ENCODE data around the gene ATP1B1. TPM values are rescaled to one million over a fixed set of nuclear protein-coding genes. Genes with fewer than 3 reads are reported as not detected.

ATP1B1 gene
- total and polyA plus RNA-seq, 2 of the 13 experiments (the other 11 are each of a cell fraction or from before 2014, with no cell fraction given) = 134 to 135 TPM

DNA sequence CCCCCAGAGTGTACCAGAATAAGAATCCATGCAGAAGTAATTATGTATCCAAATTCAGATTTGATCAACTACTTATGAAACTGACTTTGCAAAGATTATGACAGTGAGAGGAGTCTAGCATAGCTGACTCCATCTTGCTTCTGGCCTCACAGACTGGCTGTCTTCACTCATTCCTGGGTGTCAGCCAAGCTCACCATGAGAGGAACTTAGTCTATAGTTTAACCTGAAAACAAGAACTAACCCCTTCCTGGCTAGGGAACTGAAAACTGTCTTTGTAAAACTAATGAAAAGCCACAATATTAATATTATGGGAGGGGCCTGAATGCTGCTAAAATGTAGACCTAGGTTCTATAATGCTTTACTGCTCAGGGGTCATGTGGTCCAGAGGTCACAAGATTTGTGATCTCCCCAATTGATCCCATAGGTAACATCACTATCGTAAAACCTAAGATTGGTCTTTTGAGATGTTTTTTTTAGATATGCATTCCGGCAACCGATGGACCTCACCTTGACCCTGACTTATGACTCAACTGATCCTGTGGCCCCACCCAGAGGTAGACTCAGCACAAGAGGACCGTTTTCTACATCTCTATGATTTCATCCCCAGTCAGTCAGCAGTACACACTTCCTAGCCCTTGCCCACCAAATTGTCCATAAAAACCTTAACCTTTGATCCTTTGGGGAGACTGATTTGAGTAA, 55.2 kb downstream of the ATP1B1 start:
- no peaks in the 10 kb centered on the region for H3K27me3 ChIP-seq (ENCODE audit: control insufficient read depth in 1 of 2, insufficient read depth in 2 of 2, low read length in 2 of 2)
- H3K4me1 ChIP-seq (ENCODE audit: insufficient read depth, low read length) = peaks cover 18% of the 10 kb centered on the region
- 61% methylated on average over 4 of the region's 4 CpGs for WGBS (ENCODE audit: low lambda C conversion rate)
- ATAC-seq = no peak; the same call in 2 of the 3 replicates
- no peak overlapping the region for H3K4me3 ChIP-seq (replicated peaks in 1 of 3; ENCODE audit: insufficient read depth in 1 of 3, low read depth in 2 of 3, low read length in 3 of 3)
- DNase-seq (ENCODE audit: low spot score) = peak; percentile 27
- ChIA-PET POLR2A (no interaction called here), CTCF (ENCODE audit: low intra/inter-chr PET ratio, low total read pairs) (no interaction called here)
- no TSS peak for BruUV-seq (replicated peaks)
- no peaks in the 10 kb centered on the region for H3K79me2 ChIP-seq (ENCODE audit: insufficient read depth, low read length)
- peak; percentile 50 for TF ChIP-seq STAG1 (CRISPR knock-in tag; IDR thresholded peaks at IDR 0.05)
- no peak for TF ChIP-seq PHB2 (IDR thresholded peaks at IDR 0.05; ENCODE audit: partially characterized antibody)
- peak; percentile 78 for TF ChIP-seq RARA (CRISPR knock-in tag; IDR thresholded peaks at IDR 0.05)
- TF ChIP-seq, protein P1, sequence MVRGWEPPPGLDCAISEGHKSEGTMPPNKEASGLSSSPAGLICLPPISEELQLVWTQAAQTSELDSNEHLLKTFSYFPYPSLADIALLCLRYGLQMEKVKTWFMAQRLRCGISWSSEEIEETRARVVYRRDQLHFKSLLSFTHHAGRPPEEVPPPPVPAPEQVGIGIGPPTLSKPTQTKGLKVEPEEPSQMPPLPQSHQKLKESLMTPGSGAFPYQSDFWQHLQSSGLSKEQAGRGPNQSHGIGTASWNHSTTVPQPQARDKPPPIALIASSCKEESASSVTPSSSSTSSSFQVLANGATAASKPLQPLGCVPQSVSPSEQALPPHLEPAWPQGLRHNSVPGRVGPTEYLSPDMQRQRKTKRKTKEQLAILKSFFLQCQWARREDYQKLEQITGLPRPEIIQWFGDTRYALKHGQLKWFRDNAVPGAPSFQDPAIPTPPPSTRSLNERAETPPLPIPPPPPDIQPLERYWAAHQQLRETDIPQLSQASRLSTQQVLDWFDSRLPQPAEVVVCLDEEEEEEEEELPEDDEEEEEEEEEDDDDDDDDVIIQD (CRISPR knock-in tag; IDR thresholded peaks at IDR 0.05; ENCODE audit: low read depth) = peak; percentile 91; the same call in 1 of the 2 replicates
- TF ChIP-seq SMC3 (IDR thresholded peaks at IDR 0.05; ENCODE audit: low read length) = peak; percentile 29; the same call in 1 of the 2 replicates
- TF ChIP-seq ZNF552 (CRISPR knock-in tag; IDR thresholded peaks at IDR 0.05; ENCODE audit: borderline replicate concordance) = no peak
- TF ChIP-seq, protein P2, sequence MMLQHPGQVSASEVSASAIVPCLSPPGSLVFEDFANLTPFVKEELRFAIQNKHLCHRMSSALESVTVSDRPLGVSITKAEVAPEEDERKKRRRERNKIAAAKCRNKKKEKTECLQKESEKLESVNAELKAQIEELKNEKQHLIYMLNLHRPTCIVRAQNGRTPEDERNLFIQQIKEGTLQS (CRISPR knock-in tag; IDR thresholded peaks at IDR 0.05) = no peak
- TF ChIP-seq NR2F6 (IDR thresholded peaks at IDR 0.05) = peak; percentile 46
- TF ChIP-seq NR2F6 (CRISPR knock-in tag; IDR thresholded peaks at IDR 0.05) = peak; percentile 63; the same call in 1 of the 2 replicates
- TF ChIP-seq ZMYM4 (CRISPR knock-in tag; IDR thresholded peaks at IDR 0.05) = peak; percentile 34; the same call in 1 of the 2 replicates
- TF ChIP-seq MED1 (CRISPR knock-in tag; IDR thresholded peaks at IDR 0.05) = peak; percentile 25; the same call in 1 of the 2 replicates
- TF ChIP-seq, protein P3, sequence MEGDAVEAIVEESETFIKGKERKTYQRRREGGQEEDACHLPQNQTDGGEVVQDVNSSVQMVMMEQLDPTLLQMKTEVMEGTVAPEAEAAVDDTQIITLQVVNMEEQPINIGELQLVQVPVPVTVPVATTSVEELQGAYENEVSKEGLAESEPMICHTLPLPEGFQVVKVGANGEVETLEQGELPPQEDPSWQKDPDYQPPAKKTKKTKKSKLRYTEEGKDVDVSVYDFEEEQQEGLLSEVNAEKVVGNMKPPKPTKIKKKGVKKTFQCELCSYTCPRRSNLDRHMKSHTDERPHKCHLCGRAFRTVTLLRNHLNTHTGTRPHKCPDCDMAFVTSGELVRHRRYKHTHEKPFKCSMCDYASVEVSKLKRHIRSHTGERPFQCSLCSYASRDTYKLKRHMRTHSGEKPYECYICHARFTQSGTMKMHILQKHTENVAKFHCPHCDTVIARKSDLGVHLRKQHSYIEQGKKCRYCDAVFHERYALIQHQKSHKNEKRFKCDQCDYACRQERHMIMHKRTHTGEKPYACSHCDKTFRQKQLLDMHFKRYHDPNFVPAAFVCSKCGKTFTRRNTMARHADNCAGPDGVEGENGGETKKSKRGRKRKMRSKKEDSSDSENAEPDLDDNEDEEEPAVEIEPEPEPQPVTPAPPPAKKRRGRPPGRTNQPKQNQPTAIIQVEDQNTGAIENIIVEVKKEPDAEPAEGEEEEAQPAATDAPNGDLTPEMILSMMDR (CRISPR knock-in tag; IDR thresholded peaks at IDR 0.05) = peak; percentile 38
- TF ChIP-seq NR2F1 (CRISPR knock-in tag; IDR thresholded peaks at IDR 0.05) = peak in 1 of 2 experiments; percentile 58; a peak in 1 of 4 replicates
- TF ChIP-seq FOSL2 (CRISPR knock-in tag; IDR thresholded peaks at IDR 0.05) = peak; percentile 73
- TF ChIP-seq NR2C2 (CRISPR knock-in tag; IDR thresholded peaks at IDR 0.05; ENCODE audit: borderline replicate concordance) = peak; percentile 32; the same call in 1 of the 2 replicates
- no peaks in the 10 kb centered on the region for H3K9me3 ChIP-seq (ENCODE audit: low read length)
- no peaks in the 10 kb centered on the region for H4K20me1 ChIP-seq (ENCODE audit: insufficient read depth, low read length)
- in situ Hi-C loops (cut with HindIII; ENCODE audit: extremely low pct_ligation_motif_present, low pct_unique_long_range_greater_than_20kb) (no loop called here), intact Hi-C loops (cut with micrococcal nuclease; ENCODE audit: unreplicated experiment) (no loop called here)
- no peak overlapping the region for H3K9ac ChIP-seq (ENCODE audit: insufficient read depth, low read depth, low read length)
- H2AFZ ChIP-seq (ENCODE audit: low read length) = no peak overlapping the region
- no peaks in the 10 kb centered on the region for H3K36me3 ChIP-seq (replicated peaks in 1 of 2; ENCODE audit: control insufficient read depth in 1 of 2, insufficient read depth in 2 of 2, low read length in 2 of 2)
- FAIRE-seq = no peak
- no peak overlapping the region for H3K4me2 ChIP-seq (ENCODE audit: low read depth, low read length)
- H3K27ac ChIP-seq (ENCODE audit: extremely low read length, insufficient read depth, low read length) = no peak overlapping the region
